ENCODE data around the gene TNFRSF1A.

- TF ChIP-seq SP1 (IDR thresholded peaks at IDR 0.05) (no peak), FOXM1 (IDR thresholded peaks at IDR 0.05; ENCODE audit: borderline replicate concordance) (no peak), LEF1 (IDR thresholded peaks at IDR 0.05; ENCODE audit: borderline replicate concordance) (no peak), ELF4 (IDR thresholded peaks at IDR 0.05) (no peak), BHLHE40 (IDR thresholded peaks at IDR 0.05; ENCODE audit: borderline replicate concordance) (no peak), ZNF384 (IDR thresholded peaks at IDR 0.05) (no peak), TARDBP (IDR thresholded peaks at IDR 0.05) (no peak), FOXK2 (IDR thresholded peaks at IDR 0.05) (no peak), ARNT (IDR thresholded peaks at IDR 0.05) (no peak), L3MBTL2 (conservative IDR thresholded peaks at IDR 0.05) (no peak), SUZ12 (IDR thresholded peaks at IDR 0.05) (no peak)
These were observed 61.8 kb downstream of the TNFRSF1A start for GRCh38 chr12:6280053-6280469.
